Activated CD8-positive, alpha-beta T cell treated with anti-CD3 and anti-CD28 coated beads for 36 hours (primary cell): ENCODE data around the gene SNRK. TPM values are rescaled to one million over a fixed set of nuclear protein-coding genes. Genes with fewer than 3 reads are reported as not detected.
"Not testable (repeated sequence)": the region's sequence is repeated elsewhere in the genome, so short reads cannot be mapped to it uniquely, and the experiment has no call there.

Experiments
- ATAC-seq: fragments of 200-7000 bp; cut with Tn5 transposase; one replicate; pipeline ENCODE4 v1.10.0; 2021; ENCODE audit warnings: mild to moderate bottlenecking, moderate library complexity
- CTCF ChIA-PET: fragments of 350-600 bp; sonication (Branson Sonifier 250); formaldehyde crosslinking; loops from one replicate; lab custom pipeline; 2021; ENCODE audit warnings: antibody characterized with exemption; lab: Charles Lee
- POLR2A ChIA-PET: fragments of 350-600 bp; sonication (Branson Sonifier 250); formaldehyde crosslinking; loops from one replicate; lab custom pipeline; 2021; ENCODE audit warnings: antibody characterized with exemption; lab: Charles Lee
- DNase-seq: peaks from one replicate; pipeline ENCODE4 v3.0.0-alpha.2; 2020
- H3K27ac Mint-ChIP-seq: one replicate; pipeline ENCODE4 v1.8.0; 2021; ENCODE audit warnings: mild to moderate bottlenecking, mixed read lengths
- H3K27me3 Mint-ChIP-seq: one replicate; pipeline ENCODE4 v1.8.0; 2021; ENCODE audit warnings: mixed read lengths
- H3K36me3 Mint-ChIP-seq: one replicate; pipeline ENCODE4 v1.8.0; 2021; ENCODE audit warnings: low read depth, mixed read lengths
- H3K4me1 Mint-ChIP-seq: one replicate; pipeline ENCODE4 v1.8.0; 2021; ENCODE audit warnings: low read depth, mixed read lengths
- H3K4me3 Mint-ChIP-seq: one replicate; pipeline ENCODE4 v1.8.0; 2021; ENCODE audit warnings: mild to moderate bottlenecking, moderate library complexity, mixed read lengths
- H3K9me3 Mint-ChIP-seq: one replicate; pipeline ENCODE4 v1.8.0; 2021; ENCODE audit warnings: mixed read lengths
- CTCF ChIP-seq: fragments of 200-600 bp; IDR thresholded peaks from one replicate; pipeline ENCODE4 v1.8.0; 2022; ENCODE audit warnings: antibody characterized with exemption, mild to moderate bottlenecking
- intact Hi-C: fragments of 100-400 bp; cut with micrococcal nuclease; formaldehyde crosslinking; loops from one replicate; pipeline ENCODE4 v1.10.0; 2022
- total RNA-seq, 2 experiments: library from RNA; stranded (reverse); gene quantifications; one replicate each; pipeline ENCODE4 v1.2.3, GENCODE V29; 2021

Gene SNRK
- total RNA-seq, 2 experiments from 2014 or later: 28.9 to 29.2 TPM

DNA sequence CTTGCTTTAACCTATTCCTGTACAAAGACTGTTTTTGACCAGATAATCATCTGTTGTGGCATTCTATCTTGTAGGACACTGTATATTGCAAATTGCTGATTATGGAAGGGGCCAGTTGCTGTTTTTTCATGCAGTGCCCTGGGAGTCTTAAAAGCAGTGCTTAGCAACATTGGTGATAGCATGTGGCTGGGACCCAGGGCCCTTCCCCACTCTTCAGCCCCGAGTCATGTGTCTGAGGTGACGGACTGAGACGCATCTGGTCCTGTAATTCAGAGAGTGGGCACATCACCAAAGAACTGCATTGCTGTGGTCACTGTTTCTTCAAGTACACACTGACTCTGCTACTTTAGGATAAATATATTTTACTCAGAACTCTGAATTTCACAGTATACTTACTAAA lies 63.4 kb downstream of the SNRK start:
- DNase-seq (no peak), ATAC-seq (no peak)
- Mint-ChIP-seq H3K27me3 (no peaks in the 10 kb centered on the region), H3K4me3 (no peak overlapping the region), H3K9me3 (peaks cover 42% of the 10 kb centered on the region), H3K4me1 (peaks cover 58% of the 10 kb centered on the region), H3K27ac (no peak overlapping the region), H3K36me3 (peaks cover 86% of the 10 kb centered on the region)
- ChIA-PET CTCF (interaction anchor here (1.3 to 1.5 kb wide), 2 partner anchors 22 to 153 kb away, joined by 3 to 4 read pairs; no protein-coding TSS in a partner anchor), POLR2A (no interaction called here)
- no peak for TF ChIP-seq CTCF
- intact Hi-C loops: loop anchor here (5.0 kb wide), 1 partner anchor 57 kb away; no protein-coding TSS in a partner anchor

GRCh38 chr3:43353393-43353792 lies 67.1 kb downstream of the SNRK start:
- DNase-seq (no peak), ATAC-seq (no peak)
- Mint-ChIP-seq H3K4me1 (peaks cover 24% of the 10 kb centered on the region), H3K36me3 (peaks cover 71% of the 10 kb centered on the region), H3K27me3 (no peaks in the 10 kb centered on the region), H3K4me3 (no peak overlapping the region), H3K27ac (no peak overlapping the region), H3K9me3 (peaks cover 53% of the 10 kb centered on the region)
- intact Hi-C loops: no loop called here
- POLR2A ChIA-PET: no interaction called here
- no peak for TF ChIP-seq CTCF
- CTCF ChIA-PET: interaction anchor here (0.7 to 1.7 kb wide), 3 partner anchors 24 to 191 kb away, joined by 3 to 4 read pairs (median 4); no protein-coding TSS in a partner anchor

DNA sequence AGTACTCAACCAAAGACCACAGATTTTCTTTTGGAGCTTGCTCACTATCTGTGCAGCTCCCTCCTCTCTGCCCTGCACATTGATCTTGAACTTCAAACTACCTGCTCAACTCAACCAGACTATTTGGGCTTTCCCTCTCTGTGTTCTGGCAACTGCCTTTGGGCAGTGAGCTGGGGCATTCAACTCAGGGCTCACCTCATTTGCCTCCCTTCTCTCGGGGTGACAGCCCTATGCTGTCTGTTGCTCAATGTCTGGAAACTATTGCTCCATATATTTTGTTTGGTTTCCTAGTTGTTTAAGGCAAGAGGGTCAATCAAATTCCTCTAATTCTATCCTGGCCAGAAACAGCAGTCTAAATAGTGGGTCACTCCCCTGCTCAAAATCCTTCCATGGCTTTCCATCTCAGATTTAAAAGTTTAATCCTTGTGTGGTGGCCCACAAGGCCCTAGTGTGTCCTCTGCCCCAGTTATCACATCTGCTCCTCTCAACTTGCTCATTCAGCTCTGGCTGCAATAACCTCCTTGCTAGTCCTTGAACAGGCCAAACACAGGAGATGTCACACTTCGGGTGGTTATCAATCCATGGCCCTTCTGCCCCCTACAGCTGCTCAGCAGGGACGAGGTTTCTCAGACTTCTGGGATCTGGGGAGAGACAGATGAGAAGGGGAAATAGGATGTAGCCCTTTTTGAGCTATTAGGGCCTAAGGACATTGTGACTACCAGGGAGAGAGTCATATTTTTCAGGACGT lies 67.8 kb downstream of the SNRK start:
- DNase-seq: no peak
- TF ChIP-seq CTCF: no peak
- Mint-ChIP-seq H3K36me3 (peaks cover 64% of the 10 kb centered on the region), H3K4me1 (peaks cover 16% of the 10 kb centered on the region), H3K27ac (no peak overlapping the region), H3K9me3 (peaks cover 53% of the 10 kb centered on the region), H3K27me3 (no peaks in the 10 kb centered on the region), H3K4me3 (no peak overlapping the region)
- POLR2A ChIA-PET: no interaction called here
- CTCF ChIA-PET: interaction anchor here (1.7 kb wide), 1 partner anchor 191 kb away, joined by 4 read pairs; no protein-coding TSS in a partner anchor
- intact Hi-C loops: no loop called here
- ATAC-seq: no peak

DNA sequence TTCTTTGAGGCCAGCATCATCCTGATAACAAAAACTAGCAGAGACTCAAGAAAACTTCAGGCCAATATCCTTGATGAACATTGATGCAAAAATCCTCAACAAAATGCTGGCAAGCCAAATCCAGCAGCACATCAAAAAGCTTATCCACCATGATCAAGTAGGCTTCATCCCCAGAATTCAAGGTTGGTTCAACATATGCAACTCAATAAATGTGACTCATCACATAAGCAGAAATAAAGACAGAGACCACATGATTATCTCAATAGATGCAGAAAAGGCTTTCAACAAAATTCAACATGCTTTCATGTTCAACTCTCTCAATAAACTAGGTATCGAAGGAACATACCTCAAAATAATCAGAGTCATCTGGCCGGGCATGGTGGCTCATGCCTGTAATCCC lies 69.7 kb downstream of the SNRK start:
- H3K36me3 Mint-ChIP-seq: peaks cover 48% of the 10 kb centered on the region
- H3K4me3 Mint-ChIP-seq, H3K27me3 Mint-ChIP-seq, H3K27ac Mint-ChIP-seq, DNase-seq, intact Hi-C loops, H3K4me1 Mint-ChIP-seq, POLR2A ChIA-PET, ATAC-seq: not testable (repeated sequence)
- CTCF ChIA-PET: interaction anchor here (0.6 to 1.5 kb wide), 2 partner anchors 10 to 522 kb away, joined by 3 read pairs; no protein-coding TSS in a partner anchor
- H3K9me3 Mint-ChIP-seq: peaks cover 53% of the 10 kb centered on the region

GRCh38 chr3:43361077-43361476 lies 74.7 kb downstream of the SNRK start:
- no peak for ATAC-seq
- Mint-ChIP-seq H3K27me3 (no peaks in the 10 kb centered on the region), H3K27ac (no peak overlapping the region)

More at GRCh38 chr3:43361077-43361476, 74.7 kb downstream of the SNRK start:
- peaks cover 7% of the 10 kb centered on the region for H3K9me3 Mint-ChIP-seq
- TF ChIP-seq CTCF: no peak
- peaks cover under 1% of the 10 kb centered on the region for H3K36me3 Mint-ChIP-seq
- DNase-seq: no peak
- no peak overlapping the region for H3K4me3 Mint-ChIP-seq
- intact Hi-C loops: no loop called here
- ChIA-PET CTCF (no interaction called here), POLR2A (no interaction called here)
- H3K4me1 Mint-ChIP-seq: no peaks in the 10 kb centered on the region
